Peyer's patch (tissue), 4 donors: ENCODE results near the gene GGCX. TPM values are rescaled to one million over a fixed set of nuclear protein-coding genes. Genes with fewer than 3 reads are reported as not detected.

Experiments
- DNase-seq, 3 donors: peaks; one replicate each; pipeline ENCODE4 v3.0.0-alpha.2; 2017 to 2019
- H3K27ac ChIP-seq, 4 donors: fragments of 200-600 bp; sonication (generic); one replicate each; pipeline ENCODE4 v1.5.1; 2016 to 2019
- H3K27me3 ChIP-seq, 2 donors: fragments of 200-600 bp; sonication (generic); one replicate each; pipeline ENCODE4 v1.5.1; 2019
- H3K36me3 ChIP-seq, 3 donors: fragments of 200-600 bp; sonication (generic); one replicate each; pipeline ENCODE4 v1.5.1; 2016 to 2019
- H3K4me1 ChIP-seq, 4 donors: fragments of 200-600 bp; sonication (generic); one replicate each; pipeline ENCODE4 v1.5.1; 2016 to 2019
- H3K4me3 ChIP-seq, 4 donors: fragments of 200-600 bp; sonication (generic); 1 replicate in 3 of 4; 2 replicates in 1 of 4; pipeline ENCODE4 v1.5.1; 2016 to 2019; ENCODE audit warnings: mild to moderate bottlenecking in 1 of 4
- H3K9me3 ChIP-seq, 4 donors: fragments of 200-600 bp; sonication (generic); one replicate each; pipeline ENCODE4 v1.5.1; 2016 to 2019; ENCODE audit warnings: mild to moderate bottlenecking in 1 of 4
- POLR2A ChIP-seq, 2 donors: fragments of 450-650 bp; IDR thresholded peaks; one replicate each; pipeline ENCODE4 v1.5.1; 2017; ENCODE audit warnings: antibody characterized with exemption in 2 of 2, mild to moderate bottlenecking in 2 of 2, moderate library complexity in 2 of 2
- total RNA-seq, 4 donors: library from RNA; depleted of rRNA; stranded (reverse); fragments of >200 nt; gene quantifications; one replicate each; pipeline ENCODE4 v1.1.0, GENCODE V29; 2016
- TF ChIP-seq, protein P1 (sequence below), 6 experiments: fragments of 450-650 bp in 4 of 6; fragments of 200-600 bp in 2 of 6; sonication (generic) in 1 of 6; IDR thresholded peaks; one replicate each; pipeline ENCODE4 v1.5.1; 2017 to 2019; ENCODE audit warnings: antibody characterized with exemption in 6 of 6, mild to moderate bottlenecking in 3 of 6, moderate library complexity in 1 of 6

Gene GGCX
- total RNA-seq, 4 donors from 2014 or later, result 21.3 to 38.0 (median 31.1) TPM

DNA sequence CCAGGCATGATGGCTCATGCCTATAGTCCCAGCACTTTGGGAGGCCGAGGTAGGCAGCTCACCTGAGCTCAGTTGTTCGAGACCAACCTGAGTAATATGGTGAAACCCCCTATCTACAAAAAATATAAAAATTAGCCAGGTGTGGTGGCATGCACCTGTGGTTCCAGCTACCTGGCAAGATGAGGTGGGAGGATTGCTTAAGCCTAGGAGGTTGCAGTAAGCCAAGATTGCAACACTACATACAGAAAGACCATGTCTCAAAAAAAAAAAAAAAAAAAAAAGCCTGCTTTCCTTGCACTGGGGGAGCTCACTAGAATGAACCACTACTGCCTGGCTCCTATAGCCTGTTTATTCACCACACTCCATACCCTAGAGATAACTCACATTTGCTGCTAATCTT is 29.7 kb downstream of the GGCX start:
- no peak overlapping the region for H3K4me3 ChIP-seq
- no peaks in the 10 kb centered on the region for H3K4me1 ChIP-seq
- no peaks in the 10 kb centered on the region for H3K9me3 ChIP-seq
- H3K27me3 ChIP-seq, result no peaks in the 10 kb centered on the region
- no peak overlapping the region for H3K27ac ChIP-seq
- no peak for DNase-seq
- no peaks in the 10 kb centered on the region for H3K36me3 ChIP-seq
- TF ChIP-seq, protein P1, sequence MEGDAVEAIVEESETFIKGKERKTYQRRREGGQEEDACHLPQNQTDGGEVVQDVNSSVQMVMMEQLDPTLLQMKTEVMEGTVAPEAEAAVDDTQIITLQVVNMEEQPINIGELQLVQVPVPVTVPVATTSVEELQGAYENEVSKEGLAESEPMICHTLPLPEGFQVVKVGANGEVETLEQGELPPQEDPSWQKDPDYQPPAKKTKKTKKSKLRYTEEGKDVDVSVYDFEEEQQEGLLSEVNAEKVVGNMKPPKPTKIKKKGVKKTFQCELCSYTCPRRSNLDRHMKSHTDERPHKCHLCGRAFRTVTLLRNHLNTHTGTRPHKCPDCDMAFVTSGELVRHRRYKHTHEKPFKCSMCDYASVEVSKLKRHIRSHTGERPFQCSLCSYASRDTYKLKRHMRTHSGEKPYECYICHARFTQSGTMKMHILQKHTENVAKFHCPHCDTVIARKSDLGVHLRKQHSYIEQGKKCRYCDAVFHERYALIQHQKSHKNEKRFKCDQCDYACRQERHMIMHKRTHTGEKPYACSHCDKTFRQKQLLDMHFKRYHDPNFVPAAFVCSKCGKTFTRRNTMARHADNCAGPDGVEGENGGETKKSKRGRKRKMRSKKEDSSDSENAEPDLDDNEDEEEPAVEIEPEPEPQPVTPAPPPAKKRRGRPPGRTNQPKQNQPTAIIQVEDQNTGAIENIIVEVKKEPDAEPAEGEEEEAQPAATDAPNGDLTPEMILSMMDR (IDR thresholded peaks at IDR 0.05), result no peak
- no peak for TF ChIP-seq POLR2A (IDR thresholded peaks at IDR 0.05)

DNA sequence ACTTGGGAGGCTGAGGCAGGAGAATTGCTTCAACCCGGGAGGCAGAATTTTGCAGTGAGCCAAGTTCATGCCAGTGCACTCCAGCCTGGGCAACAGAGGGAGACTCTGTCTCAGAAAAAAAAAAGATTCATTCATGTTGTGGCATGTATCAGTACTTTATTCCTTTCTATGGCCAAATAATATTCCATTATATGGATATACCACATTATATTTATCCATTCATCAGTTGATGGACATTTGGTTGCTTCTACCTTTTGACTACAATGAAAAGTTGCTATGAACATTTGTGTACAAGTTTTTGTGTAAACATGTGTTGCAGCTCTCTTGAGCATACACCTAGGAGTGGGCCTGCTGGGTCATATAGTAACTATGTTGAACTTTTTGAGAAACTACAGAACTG is 31.5 kb downstream of the GGCX start:
- no peak overlapping the region for H3K27ac ChIP-seq
- TF ChIP-seq POLR2A (IDR thresholded peaks at IDR 0.05), result no peak
- TF ChIP-seq, protein P1 (IDR thresholded peaks at IDR 0.05), result no peak
- H3K36me3 ChIP-seq, result no peaks in the 10 kb centered on the region
- H3K4me1 ChIP-seq, result peaks cover 0 to 5% (median 0%) of the 10 kb centered on the region in 4 donors
- no peak for DNase-seq
- no peak overlapping the region for H3K4me3 ChIP-seq
- H3K9me3 ChIP-seq, result no peaks in the 10 kb centered on the region
- no peaks in the 10 kb centered on the region for H3K27me3 ChIP-seq

DNA sequence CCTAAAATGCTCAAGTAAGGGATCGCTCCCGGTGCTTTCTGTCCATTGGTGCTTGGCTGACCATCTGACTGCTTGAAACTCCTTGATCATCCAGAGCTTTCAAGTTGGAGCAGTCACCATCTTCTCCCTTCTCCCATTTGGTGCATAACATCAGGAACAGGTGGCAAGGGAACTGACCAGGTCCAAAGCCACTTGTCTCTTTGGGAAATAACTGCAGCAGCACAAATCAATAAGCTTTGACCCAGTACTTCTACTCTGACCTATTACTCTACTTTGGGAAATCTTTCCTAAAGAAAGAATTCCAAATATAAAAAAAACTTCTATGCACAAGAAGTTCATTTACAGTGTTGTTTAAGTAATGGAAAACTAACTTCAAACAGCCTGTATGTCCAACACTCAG is 32.9 kb downstream of the GGCX start:
- Histone ChIP-seq H3K27ac (no peak overlapping the region), H3K4me1 (peaks cover 0 to 19% (median 0%) of the 10 kb centered on the region in 4 donors), H3K36me3 (no peaks in the 10 kb centered on the region), H3K27me3 (no peaks in the 10 kb centered on the region), H3K9me3 (no peaks in the 10 kb centered on the region), H3K4me3 (no peak overlapping the region)
- TF ChIP-seq, protein P1 (IDR thresholded peaks at IDR 0.05), result no peak
- DNase-seq, result no peak

DNA sequence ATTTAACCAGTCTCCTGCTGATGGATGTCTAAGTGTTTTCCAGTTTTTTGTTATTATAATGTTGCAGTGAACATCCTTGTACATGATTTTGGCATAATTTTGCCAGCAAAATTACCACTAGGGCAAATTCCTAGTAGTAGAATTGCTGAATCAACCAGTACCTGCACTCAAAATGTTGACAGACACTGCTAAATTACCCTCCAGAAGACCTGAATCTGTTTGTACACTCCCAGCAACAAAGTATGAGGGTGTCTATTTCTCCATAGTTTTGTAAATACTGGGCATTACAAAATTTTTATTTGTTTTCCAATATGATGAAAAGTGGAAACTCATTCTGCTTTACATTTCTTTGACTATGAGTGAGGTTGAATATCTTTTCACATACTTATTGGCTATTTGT is 33.5 kb downstream of the GGCX start:
- DNase-seq, result no peak
- H3K4me3 ChIP-seq, result no peak overlapping the region
- peaks cover 0 to 22% (median 0%) of the 10 kb centered on the region in 4 donors for H3K4me1 ChIP-seq
- no peaks in the 10 kb centered on the region for H3K9me3 ChIP-seq
- H3K27me3 ChIP-seq, result no peaks in the 10 kb centered on the region
- H3K36me3 ChIP-seq, result no peaks in the 10 kb centered on the region
- H3K27ac ChIP-seq, result no peak overlapping the region
- TF ChIP-seq, protein P1 (IDR thresholded peaks at IDR 0.05), result no peak
- no peak for TF ChIP-seq POLR2A (IDR thresholded peaks at IDR 0.05)

DNA sequence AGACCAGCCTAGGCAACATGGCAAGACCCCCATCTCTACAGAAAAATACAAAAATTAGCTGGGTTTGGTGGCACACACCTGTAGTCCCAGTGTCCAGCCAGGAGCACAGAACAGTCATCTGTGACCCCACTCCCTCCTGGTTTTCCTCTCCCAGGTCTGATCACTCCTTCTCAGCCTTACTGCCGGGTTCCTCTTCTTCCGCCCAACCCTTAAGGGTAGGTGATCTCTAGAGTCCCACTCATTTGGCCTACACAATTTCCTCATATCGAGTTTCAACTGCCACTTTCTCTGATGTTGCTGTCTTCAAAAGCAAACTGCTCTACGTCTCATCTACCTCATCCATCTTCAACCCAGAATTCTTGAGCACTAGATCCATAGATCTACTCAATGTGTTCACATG is 35.7 kb downstream of the GGCX start:
- H3K27ac ChIP-seq, result peak overlapping the region in 2 of 4 donors; percentile 35 to 50
- no peak overlapping the region for H3K4me3 ChIP-seq
- H3K4me1 ChIP-seq, result peaks cover 0 to 22% (median 0%) of the 10 kb centered on the region in 4 donors
- no peaks in the 10 kb centered on the region for H3K27me3 ChIP-seq
- no peak for TF ChIP-seq POLR2A (IDR thresholded peaks at IDR 0.05)
- TF ChIP-seq, protein P1 (IDR thresholded peaks at IDR 0.05), result no peak
- no peaks in the 10 kb centered on the region for H3K36me3 ChIP-seq
- no peaks in the 10 kb centered on the region for H3K9me3 ChIP-seq
- DNase-seq, result no peak

DNA sequence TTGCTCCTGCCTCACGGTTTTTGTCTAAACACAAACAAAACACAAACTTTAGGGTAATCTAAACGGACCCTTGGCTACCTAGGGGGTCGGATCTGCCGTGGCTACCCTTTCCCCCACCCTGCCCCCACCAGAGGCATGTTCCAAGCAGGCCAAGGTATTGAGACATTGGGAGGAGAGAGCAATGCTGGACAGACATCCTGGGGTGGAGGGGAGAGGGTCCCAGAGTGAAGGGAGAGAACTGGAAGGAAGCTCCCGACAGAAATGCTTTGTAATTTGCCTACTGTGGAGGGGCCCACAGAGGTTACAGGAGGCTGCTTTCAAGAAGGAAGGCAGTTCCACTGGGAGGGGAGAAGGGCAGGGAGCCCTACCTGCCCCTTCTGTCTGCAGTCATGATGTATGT is 36.3 kb downstream of the GGCX start:
- Histone ChIP-seq H3K27me3 (no peaks in the 10 kb centered on the region), H3K4me3 (no peak overlapping the region), H3K27ac (peak overlapping the region in 2 of 4 donors; percentile 35 to 50), H3K9me3 (no peaks in the 10 kb centered on the region), H3K4me1 (peaks cover 0 to 22% (median 0%) of the 10 kb centered on the region in 4 donors), H3K36me3 (no peaks in the 10 kb centered on the region)
- TF ChIP-seq, protein P1 (IDR thresholded peaks at IDR 0.05), result no peak
- TF ChIP-seq POLR2A (IDR thresholded peaks at IDR 0.05), result no peak
- DNase-seq, result no peak
